ENCODE results near the gene SLC25A51.

Gene SLC25A51

DNA sequence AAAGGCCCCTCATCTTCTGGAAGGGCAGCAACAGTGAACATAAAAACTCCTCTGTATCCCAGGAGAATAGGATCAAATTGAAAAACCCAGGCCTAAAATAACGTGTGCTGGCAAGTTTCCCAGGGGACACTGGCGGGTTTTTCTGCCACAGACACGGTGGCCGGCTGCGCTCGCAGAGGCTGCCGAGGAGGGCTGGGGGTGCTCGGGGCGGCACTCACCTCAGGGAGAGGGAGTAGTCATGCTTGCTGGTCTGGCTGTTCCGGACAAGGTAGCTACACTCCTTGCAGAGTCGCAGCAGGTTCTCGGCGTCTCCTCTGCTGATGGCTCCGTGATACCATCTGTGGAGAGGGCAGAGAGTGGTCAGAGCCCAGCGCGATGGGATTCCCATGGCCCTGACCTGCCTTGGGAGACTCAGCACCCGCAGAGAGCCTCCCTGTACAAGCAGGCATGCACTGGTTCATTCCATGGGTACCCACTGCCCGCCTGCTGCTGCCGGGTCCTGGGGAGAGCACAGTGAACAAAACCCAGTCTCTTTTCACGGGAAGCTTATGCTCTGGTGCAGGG lies 44.6 kb upstream of the SLC25A51 start:
- DNase-seq (ENCODE audit: low read depth in 2 of 2): no peak
- no peak overlapping the region for H3K4me3 ChIP-seq (replicated peaks in 1 of 2; ENCODE audit: low read depth in 2 of 2, low read length in 2 of 2)
- TF ChIP-seq, protein P1, sequence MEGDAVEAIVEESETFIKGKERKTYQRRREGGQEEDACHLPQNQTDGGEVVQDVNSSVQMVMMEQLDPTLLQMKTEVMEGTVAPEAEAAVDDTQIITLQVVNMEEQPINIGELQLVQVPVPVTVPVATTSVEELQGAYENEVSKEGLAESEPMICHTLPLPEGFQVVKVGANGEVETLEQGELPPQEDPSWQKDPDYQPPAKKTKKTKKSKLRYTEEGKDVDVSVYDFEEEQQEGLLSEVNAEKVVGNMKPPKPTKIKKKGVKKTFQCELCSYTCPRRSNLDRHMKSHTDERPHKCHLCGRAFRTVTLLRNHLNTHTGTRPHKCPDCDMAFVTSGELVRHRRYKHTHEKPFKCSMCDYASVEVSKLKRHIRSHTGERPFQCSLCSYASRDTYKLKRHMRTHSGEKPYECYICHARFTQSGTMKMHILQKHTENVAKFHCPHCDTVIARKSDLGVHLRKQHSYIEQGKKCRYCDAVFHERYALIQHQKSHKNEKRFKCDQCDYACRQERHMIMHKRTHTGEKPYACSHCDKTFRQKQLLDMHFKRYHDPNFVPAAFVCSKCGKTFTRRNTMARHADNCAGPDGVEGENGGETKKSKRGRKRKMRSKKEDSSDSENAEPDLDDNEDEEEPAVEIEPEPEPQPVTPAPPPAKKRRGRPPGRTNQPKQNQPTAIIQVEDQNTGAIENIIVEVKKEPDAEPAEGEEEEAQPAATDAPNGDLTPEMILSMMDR (IDR thresholded peaks at IDR 0.05; ENCODE audit: low read depth, low read length): no peak

DNA sequence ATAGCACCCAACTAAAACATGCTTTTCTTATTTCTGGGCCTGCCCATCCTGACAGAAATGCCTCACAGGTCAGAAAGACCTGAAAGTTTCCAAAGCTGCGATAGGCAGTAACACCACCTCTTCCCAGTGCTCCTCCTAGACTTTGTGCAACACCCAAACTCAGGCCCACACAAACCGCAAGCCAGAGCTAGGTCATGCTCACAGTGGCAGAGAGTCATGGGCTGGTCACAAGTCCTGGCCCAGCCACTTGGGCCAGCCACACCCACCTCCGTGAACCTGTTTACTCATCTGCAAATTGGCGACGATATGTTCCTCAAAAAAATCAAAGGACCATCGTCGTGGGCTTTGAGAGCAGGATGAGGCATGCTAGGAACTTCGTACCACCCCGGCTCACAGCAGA lies 44.0 kb upstream of the SLC25A51 start:
- TF ChIP-seq, protein P1 (IDR thresholded peaks at IDR 0.05; ENCODE audit: low read depth, low read length): no peak
- DNase-seq (ENCODE audit: low read depth in 2 of 2): no peak
- H3K4me3 ChIP-seq (replicated peaks in 1 of 2; ENCODE audit: low read depth in 2 of 2, low read length in 2 of 2): no peak overlapping the region

DNA sequence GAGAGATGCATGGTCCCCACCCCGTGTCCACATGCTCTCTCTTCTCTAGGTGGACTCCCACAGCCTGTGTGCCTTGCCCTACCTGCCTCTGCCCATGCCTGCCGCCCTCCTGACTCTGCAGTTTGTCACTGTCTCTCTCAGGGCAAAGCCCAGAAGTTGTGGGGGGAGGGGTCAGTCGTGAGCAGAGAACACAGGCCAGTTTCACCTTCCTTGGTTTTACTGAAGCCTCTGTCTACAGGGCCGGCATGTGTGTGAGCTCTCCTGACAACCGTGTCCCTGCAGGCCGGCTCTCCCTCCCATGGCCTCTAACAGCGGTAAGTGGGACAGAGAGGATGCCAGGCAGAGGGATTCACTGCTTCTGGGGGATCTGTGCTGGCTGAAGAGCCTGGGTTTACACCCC lies 43.5 kb upstream of the SLC25A51 start:
- no peak overlapping the region for H3K4me3 ChIP-seq (replicated peaks in 1 of 2; ENCODE audit: low read depth in 2 of 2, low read length in 2 of 2)
- no peak for DNase-seq (ENCODE audit: low read depth in 2 of 2)
- TF ChIP-seq, protein P1 (IDR thresholded peaks at IDR 0.05; ENCODE audit: low read depth, low read length): no peak

DNA sequence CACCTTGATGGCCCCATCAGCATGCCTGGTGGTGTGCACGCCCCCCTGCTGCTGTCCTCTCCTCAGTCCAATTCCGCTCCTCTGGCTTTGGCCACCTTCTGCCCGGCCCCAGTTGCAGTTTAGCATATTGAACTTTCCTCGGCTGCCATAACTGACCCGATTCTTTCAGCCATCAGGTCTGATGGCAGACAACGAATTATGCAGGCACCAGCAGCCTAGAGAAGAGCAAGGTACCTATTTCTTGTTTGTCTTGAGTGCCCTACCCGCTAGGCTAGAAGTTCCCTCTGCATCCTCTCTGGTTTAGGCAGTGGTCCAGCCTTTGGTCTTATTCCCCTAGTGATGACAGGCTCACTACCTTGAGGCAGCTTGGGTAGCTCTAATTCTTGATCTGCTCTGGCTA lies 43.0 kb upstream of the SLC25A51 start:
- TF ChIP-seq, protein P1 (IDR thresholded peaks at IDR 0.05; ENCODE audit: low read depth, low read length): no peak
- DNase-seq (ENCODE audit: low read depth in 2 of 2): no peak
- H3K4me3 ChIP-seq (replicated peaks in 1 of 2; ENCODE audit: low read depth in 2 of 2, low read length in 2 of 2): no peak overlapping the region

DNA sequence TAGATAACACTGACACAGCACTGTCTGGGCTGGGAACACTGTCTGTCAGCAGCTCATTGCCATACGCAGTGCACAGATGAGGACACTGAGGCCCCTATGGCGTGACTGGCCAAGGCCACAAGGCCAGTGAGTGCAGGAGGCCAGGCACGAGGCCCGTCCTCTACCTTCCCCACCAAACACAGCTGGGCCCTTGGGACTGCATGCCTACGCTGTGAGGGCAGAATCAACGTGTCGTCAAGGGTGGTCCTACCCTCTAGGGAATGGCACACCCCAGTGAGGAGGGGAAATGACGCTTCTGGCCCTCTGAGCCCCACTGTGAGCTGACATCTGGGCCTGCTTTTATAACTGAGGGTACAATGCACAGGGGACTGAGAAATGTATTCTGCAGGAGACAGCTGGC lies 42.1 kb upstream of the SLC25A51 start:
- TF ChIP-seq, protein P1 (IDR thresholded peaks at IDR 0.05; ENCODE audit: low read depth, low read length): no peak
- H3K4me3 ChIP-seq (replicated peaks in 1 of 2; ENCODE audit: low read depth in 2 of 2, low read length in 2 of 2): no peak overlapping the region
- DNase-seq (ENCODE audit: low read depth in 2 of 2): no peak

DNA sequence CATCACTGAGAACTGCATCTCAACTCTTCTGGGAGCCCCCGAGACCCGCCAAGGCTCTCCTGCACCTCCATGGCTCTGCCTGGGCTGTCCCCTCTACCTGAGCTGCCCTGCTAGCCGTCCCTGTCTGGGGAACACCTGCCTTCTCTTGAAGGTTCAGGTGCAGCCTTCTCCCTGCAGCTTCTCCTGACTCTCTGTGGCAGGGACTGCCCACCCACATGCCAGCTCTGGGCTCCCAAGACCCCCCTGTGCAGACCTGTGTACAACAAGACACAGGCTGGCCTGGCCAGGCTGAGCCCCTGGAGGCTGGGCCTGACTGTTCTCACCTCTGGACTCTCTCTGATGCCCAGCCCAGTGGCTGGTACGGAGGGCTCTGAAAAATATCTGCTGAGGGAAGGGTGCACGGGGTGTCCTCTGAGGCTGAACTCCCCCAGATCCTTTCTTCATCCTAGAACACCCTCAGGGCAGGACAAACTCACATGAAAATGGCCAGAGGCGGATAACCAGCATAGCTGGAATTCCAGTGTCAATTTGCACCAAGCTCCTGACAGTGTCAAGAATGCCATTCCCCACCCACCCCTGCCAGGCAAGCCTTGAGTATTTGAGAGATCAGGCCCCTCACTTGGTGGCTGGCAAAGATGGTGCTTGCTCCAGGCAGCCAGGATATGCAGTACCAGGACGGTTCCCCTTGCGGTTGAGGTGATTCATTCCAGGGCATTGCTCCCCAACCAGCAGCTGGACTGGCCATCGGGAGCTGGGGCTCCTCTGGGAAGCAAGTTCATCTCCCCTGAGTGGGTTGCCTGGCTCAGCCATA lies 40.9 kb upstream of the SLC25A51 start:
- TF ChIP-seq, protein P1 (IDR thresholded peaks at IDR 0.05; ENCODE audit: low read depth, low read length): no peak
- H3K4me3 ChIP-seq (replicated peaks in 1 of 2; ENCODE audit: low read depth in 2 of 2, low read length in 2 of 2): no peak overlapping the region
- peak in 1 of 2 donors; percentile 62 for DNase-seq (ENCODE audit: low read depth in 2 of 2)
